NCI-H526 (cell line): ENCODE data around the gene TRPC5OS.

Experiments
- DNase-seq, 2 experiments: peaks; one replicate each; lab custom pipeline; 2025; lab: John Stamatoyannopoulos, UW

TRPC5OS gene

GRCh38 chrX:111896148-111896547, 20.2 kb downstream of the TRPC5OS start:
- no peak for DNase-seq

- DNase-seq = no peak
Observed at GRCh38 chrX:111914398-111915090, 38.6 kb downstream of the TRPC5OS start.

- DNase-seq = no peak
Observed at GRCh38 chrX:111917591-111917990, 41.6 kb downstream of the TRPC5OS start.

GRCh38 chrX:111928456-111928855, 52.5 kb downstream of the TRPC5OS start:
- DNase-seq = no peak
